GM19240 (cell line): ENCODE measurements around the gene PFKP.

Source experiments
- DNase-seq: peaks from one replicate; pipeline ENCODE4 v3.0.0; 2011; ENCODE audit warnings: low spot score; ENCODE audit not compliant: insufficient read length

Gene PFKP

GRCh38 chr10:3069876-3070275 lies 2.5 kb downstream of the PFKP start:
- no peak for DNase-seq

- DNase-seq: no peak
Observed at GRCh38 chr10:3071405-3072198, 4.3 kb downstream of the PFKP start.

GRCh38 chr10:3072641-3073360 lies 5.5 kb downstream of the PFKP start:
- DNase-seq: no peak

DNA sequence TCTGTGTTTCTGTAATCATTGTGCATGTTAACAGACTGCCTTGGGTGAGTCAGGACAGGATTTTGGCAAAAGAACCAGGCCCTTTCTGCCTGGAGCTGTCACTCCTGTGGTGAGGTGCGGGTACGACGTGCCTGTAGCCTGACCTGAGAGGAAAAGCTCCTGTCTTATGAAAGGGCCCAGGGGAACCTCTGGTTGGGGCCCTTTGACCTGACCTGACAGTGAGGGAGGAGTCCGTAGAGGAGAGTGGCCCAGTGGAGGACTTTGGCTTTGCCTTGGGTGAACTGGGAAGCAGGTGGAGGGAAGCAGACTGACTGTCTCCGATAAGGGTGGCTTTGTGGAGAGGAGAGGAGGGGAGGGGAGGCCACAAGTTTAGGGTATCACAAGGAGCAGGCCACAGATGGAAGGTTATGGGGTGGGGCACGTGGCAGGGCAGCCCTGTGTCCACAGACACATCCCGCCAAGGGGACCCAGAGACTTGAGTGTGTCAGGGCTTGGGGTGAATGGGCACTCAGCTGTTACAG lies 6.9 kb downstream of the PFKP start:
- DNase-seq: no peak

DNA sequence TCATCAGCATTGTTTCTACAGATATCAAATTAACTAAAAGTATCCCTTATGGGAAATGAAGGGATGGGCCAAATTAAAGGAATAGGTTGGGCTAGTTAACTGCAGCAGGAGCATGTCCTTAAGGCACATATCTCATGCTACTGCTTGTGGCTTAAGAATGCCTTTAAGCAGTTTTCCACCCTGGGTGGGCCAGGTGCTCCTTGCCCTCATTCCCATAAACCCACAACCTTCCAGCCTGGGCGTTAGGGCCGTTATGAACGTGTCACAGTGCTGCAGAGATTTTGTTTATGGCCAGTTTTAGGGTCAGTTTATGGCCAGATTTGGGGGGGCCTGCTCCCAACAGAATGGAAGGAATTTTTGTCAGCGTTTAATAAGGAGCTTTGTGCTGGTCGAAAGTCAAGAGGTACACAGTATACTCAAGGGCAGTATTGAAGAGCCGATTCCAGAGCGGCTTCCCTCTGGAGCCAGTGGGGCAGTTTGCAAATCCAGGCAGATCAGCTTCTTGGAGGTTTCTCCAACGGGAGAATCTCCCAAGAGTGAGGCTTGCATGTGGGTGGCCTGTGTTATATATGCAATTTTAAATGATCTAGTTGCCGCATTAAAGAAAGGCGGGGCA lies 7.7 kb downstream of the PFKP start:
- no peak for DNase-seq

DNA sequence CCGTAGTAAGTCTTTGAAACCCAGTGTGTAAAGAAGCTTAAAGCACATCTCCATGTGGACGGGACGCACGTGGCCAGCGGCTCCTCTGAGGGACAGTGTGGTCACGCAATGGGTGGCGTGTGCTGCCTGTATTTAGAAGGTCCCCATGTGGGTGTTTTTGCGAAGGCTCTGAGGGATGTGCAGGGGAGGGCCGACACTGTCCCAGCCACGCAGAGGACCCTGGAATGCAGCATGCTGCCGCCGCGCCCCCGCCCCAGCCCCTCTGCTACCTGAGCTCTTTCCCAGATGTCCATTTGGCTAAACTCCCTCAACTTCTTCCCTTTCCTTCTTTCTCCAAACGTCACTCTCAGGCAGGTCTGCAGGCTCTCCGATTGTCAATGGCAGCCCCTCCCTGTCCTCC lies 8.8 kb downstream of the PFKP start:
- DNase-seq: no peak

GRCh38 chr10:3077509-3077908 lies 10.2 kb downstream of the PFKP start:
- DNase-seq: no peak

DNA sequence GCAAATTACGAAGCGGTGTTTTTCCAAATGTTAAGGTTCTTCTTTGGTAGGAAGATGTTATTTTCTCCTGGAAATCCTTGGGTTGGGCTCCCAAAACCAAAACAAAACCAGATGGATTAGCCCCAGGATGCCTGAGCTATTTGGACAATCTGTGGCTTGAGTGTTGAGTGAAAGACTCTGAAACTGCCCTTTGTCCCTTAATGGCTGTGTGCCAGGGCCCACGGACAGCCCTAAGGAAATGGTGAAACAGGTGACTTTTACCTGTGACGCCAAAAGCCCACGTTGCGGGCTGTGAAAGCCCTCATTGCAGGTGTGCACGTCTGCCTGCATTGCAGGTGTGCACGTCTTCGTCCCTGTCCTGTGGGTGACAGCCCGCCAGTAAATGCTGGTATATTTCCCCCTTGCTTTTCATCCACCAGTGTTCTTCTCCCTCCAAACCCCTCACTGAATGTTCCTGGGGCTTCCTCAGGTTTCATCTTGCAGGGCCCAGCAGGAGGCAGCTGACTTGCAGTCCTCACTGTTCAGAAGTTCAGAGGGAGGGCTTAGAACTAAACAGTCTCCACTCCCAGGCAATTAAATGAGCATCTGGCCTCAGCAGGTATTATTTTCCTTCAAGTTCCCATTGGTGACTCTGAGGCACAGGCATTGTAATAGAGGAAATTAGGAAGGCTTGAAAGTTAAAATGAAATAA lies 10.7 kb downstream of the PFKP start:
- DNase-seq: no peak

- DNase-seq: no peak
Observed at GRCh38 chr10:3081383-3081981, 14.1 kb downstream of the PFKP start.

GRCh38 chr10:3082290-3082689 lies 14.9 kb downstream of the PFKP start:
- no peak for DNase-seq

DNA sequence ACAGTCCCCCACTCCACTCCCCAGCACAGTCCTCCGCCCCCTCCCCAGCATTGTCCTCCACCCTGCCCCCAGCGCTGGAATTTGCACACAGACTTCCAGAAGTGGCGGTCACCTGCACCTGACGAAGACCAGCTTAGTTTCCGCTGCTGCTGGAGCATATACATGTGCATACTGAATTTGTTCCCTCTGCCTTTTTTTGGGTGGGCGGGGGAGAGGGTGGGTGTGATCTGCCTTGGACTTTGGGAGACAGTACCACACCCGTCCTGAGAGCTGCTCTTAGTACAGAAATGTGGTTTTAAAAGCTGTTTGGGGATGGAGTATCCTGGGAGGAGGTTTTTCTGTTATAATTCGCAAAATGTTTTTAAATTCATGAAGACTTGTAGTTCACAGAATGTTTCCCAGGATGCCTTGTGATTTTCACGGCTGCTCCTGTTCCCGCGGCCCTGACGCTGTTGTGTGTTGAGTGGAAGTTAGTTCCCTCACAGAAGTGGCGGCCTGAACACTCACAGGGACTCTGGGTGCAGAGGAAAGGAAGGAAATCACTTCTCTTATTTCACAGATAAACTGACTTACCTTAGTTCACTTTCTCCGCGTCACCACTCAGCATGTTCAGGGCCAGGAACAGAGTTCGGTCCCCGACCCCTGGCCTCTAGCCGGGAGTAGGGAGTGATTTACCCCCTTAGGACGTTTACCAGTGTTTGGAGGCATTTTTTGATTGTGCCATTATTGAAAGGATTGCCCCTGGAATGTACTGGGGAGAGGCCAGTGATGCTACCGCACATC lies 18.6 kb downstream of the PFKP start:
- DNase-seq: no peak

DNA sequence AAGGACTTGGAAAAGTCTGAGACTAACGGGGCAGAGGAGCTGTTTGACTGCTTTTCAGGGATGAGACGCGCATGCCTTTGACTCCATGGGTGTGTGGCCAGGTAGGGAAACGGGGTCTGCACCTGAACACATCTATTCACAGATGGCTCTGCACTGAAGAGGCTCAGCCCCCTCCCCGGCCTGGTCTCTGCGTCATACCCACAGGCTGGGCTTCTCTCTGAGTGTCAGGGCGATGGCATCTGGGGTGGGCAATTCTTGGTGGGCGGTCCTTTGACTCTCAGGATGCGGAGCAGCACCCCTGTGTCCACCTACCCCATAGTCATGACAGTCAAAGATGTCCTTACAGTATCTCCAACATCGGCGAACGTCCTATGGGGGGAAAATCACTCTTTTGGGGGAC lies 23.0 kb downstream of the PFKP start:
- no peak for DNase-seq

DNA sequence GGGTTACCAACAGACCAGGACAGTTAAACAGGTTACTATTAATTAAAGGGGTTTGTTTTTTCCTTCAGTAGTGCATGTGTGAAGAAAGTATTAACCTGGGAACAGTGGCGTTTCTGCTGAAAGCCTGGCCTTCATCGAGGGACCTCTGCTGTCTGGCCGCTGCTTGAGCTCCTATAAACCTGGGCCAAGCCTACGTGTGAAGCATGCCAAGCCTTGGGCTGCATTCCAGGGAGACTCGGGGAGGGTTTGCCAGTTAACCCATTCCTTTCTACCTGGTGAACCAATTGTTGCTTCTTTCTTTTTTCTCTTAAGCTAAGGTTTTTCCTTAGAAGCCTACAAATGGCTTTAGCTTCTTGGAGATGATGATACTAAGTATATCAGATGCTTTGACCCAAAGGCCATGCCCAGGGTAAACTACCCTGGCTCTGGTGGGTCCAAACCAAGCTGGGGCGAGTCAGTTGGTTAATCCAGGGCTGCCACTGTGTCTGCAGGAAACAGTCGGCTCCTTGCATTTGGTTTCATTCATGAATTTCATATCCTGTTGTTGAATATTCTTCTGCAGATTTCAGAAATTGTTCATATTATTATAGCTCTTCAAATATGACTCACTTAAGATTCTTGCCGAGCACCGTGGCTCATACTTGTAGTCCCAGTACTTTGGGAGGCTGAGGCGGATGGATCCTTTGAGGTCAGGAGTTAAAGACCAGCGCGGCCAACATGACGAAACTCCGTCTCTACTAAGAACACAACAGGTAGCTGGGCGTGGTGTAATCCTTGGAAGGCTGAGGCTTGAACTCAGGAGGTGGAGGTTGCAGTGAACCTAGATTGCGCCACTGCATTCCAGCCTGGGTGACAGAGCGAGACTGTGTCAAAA lies 23.8 kb downstream of the PFKP start:
- no peak for DNase-seq

DNA sequence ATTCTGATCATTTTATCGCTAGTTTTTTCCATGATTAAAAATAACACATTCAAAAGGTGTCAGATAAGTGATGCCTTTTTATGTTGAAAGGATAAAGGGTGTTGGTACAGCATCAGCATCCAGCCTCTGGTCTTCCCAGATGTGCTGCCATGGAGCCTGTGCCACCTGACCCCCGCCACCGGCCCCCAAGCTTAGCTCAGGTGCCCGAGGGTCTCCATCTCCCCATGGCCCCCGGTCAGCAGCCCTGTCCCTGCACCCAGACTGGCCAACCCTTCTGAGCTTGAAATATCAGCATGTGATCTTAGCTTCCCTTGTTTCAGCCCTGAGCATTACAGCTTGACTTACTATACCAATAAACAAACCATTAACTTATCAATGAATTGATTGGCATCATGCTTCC lies 24.6 kb downstream of the PFKP start:
- no peak for DNase-seq

DNA sequence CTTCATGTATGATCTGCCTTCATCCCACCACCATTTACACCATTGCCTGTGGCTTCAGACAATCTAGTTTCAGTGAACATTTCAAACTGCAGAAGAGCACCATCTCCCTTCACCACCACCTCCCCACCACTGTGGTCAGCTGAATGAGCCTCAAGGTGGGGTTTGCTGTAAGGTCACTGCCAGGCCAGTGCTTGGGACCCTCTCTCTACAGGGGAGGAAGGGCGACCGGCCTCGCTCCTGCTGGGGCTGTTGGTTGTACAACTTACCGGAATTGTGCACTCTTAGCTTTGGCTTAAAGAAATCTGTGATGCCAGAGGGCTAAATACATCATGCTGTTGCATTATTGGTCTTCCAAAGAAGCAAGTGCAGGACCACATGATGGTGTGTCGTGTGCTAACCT lies 26.6 kb downstream of the PFKP start:
- no peak for DNase-seq

- no peak for DNase-seq
Observed at GRCh38 chr10:3094609-3095036, 27.3 kb downstream of the PFKP start.

- DNase-seq: no peak
Observed at GRCh38 chr10:3095373-3096139, 28.2 kb downstream of the PFKP start.

DNA sequence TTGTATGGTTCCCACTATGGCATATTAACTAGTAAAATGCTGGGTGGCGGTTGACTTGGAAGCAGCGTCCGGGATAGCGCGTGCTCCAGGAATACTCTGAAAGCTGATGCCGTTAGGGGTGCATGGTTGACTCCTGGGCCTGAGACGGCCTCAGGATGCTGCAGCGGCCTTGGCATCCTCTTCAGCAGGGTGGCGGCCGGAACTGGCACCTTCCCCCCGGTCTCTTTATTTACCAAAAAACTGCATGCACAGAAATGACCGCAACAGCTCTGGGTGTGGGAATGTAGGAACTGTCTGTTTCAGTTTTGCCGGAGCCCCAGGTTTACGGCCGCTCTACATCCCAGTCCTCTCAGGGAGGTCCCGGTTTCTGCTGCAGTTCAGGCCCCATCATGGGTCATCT lies 28.8 kb downstream of the PFKP start:
- no peak for DNase-seq

- DNase-seq: no peak
Observed at GRCh38 chr10:3097160-3097559, 29.8 kb downstream of the PFKP start.
